ENCODE results near the gene KIFC3. TPM values are rescaled to one million over a fixed set of nuclear protein-coding genes. Genes with fewer than 3 reads are reported as not detected.
"Not testable (repeated sequence)": the region's sequence is repeated elsewhere in the genome, so short reads cannot be mapped to it uniquely, and the experiment has no call there.

Gene KIFC3
- total RNA-seq, 1 donor from 2014 or later, result 36.8 TPM

GRCh38 chr16:57732037-57732436 lies 70.3 kb downstream of the KIFC3 start:
- H3K27ac ChIP-seq, result no peak overlapping the region
- no peak overlapping the region for H3K4me3 ChIP-seq
- H3K36me3 ChIP-seq, result no peaks in the 10 kb centered on the region
- no peaks in the 10 kb centered on the region for H3K9me3 ChIP-seq
- TF ChIP-seq POLR2A (IDR thresholded peaks at IDR 0.05), result no peak
- TF ChIP-seq POLR2AphosphoS5 (IDR thresholded peaks at IDR 0.05; ENCODE audit: insufficient read depth in 1 of 2, low read depth in 1 of 2), result no peak
- no peak for TF ChIP-seq CTCF (IDR thresholded peaks at IDR 0.05)
- DNase-seq (ENCODE audit: extremely low spot score in 2 of 2), result no peak
- H3K4me1 ChIP-seq, result peaks cover 21% of the 10 kb centered on the region
- no peaks in the 10 kb centered on the region for H3K27me3 ChIP-seq
- intact Hi-C loops (cut with DNase I), result loop anchor here (10.0 kb wide), 1 partner anchor 393 kb away; the partner anchor contains the start of gene CFAP20

- intact Hi-C loops (cut with DNase I), result loop anchor here (10.0 kb wide), 1 partner anchor 394 kb away; the partner anchor contains the start of gene CFAP20
- Histone ChIP-seq H3K4me3 (no peak overlapping the region), H3K4me1 (peaks cover 11% of the 10 kb centered on the region), H3K27ac (no peak overlapping the region), H3K36me3 (no peaks in the 10 kb centered on the region), H3K27me3 (no peaks in the 10 kb centered on the region), H3K9me3 (no peaks in the 10 kb centered on the region)
- no peak for DNase-seq (ENCODE audit: extremely low spot score in 2 of 2)
- TF ChIP-seq CTCF (IDR thresholded peaks at IDR 0.05) (no peak), POLR2AphosphoS5 (IDR thresholded peaks at IDR 0.05; ENCODE audit: insufficient read depth in 1 of 2, low read depth in 1 of 2) (no peak), POLR2A (IDR thresholded peaks at IDR 0.05) (no peak)
Measured at GRCh38 chr16:57730771-57731730, 71.2 kb downstream of the KIFC3 start.

- not testable (repeated sequence) for H3K27me3 ChIP-seq; H3K4me1 ChIP-seq; DNase-seq (ENCODE audit: extremely low spot score in 2 of 2); H3K9me3 ChIP-seq; H3K36me3 ChIP-seq; H3K4me3 ChIP-seq; H3K27ac ChIP-seq
- intact Hi-C loops (cut with DNase I), result loop anchor here (10.0 kb wide), 1 partner anchor 395 kb away; the partner anchor contains the start of gene CFAP20
Measured at GRCh38 chr16:57729852-57730251, 72.4 kb downstream of the KIFC3 start.

GRCh38 chr16:57729182-57729484 lies 73.2 kb downstream of the KIFC3 start:
- H3K4me3 ChIP-seq, result no peak overlapping the region
- H3K4me1 ChIP-seq, result peaks cover under 1% of the 10 kb centered on the region
- no peak overlapping the region for H3K27ac ChIP-seq
- no peaks in the 10 kb centered on the region for H3K27me3 ChIP-seq
- DNase-seq (ENCODE audit: extremely low spot score in 2 of 2), result no peak
- TF ChIP-seq CTCF (IDR thresholded peaks at IDR 0.05) (no peak), POLR2A (IDR thresholded peaks at IDR 0.05) (no peak), POLR2AphosphoS5 (IDR thresholded peaks at IDR 0.05; ENCODE audit: insufficient read depth in 1 of 2, low read depth in 1 of 2) (no peak)
- no peaks in the 10 kb centered on the region for H3K9me3 ChIP-seq
- no peaks in the 10 kb centered on the region for H3K36me3 ChIP-seq
- intact Hi-C loops (cut with DNase I), result no loop called here

GRCh38 chr16:57728336-57729181 lies 73.7 kb downstream of the KIFC3 start:
- TF ChIP-seq POLR2A (IDR thresholded peaks at IDR 0.05), result no peak
- no peak for TF ChIP-seq CTCF (IDR thresholded peaks at IDR 0.05)
- no peak for TF ChIP-seq POLR2AphosphoS5 (IDR thresholded peaks at IDR 0.05; ENCODE audit: insufficient read depth in 1 of 2, low read depth in 1 of 2)
- DNase-seq (ENCODE audit: extremely low spot score in 2 of 2), result no peak
- Histone ChIP-seq H3K27ac (no peak overlapping the region), H3K4me1 (no peaks in the 10 kb centered on the region), H3K4me3 (no peak overlapping the region), H3K9me3 (no peaks in the 10 kb centered on the region), H3K36me3 (no peaks in the 10 kb centered on the region), H3K27me3 (no peaks in the 10 kb centered on the region)
- intact Hi-C loops (cut with DNase I), result no loop called here

Data from vagina (tissue), 2 donors.